ENCODE results near the gene C6orf62.
"Not testable (repeated sequence)": the region's sequence is repeated elsewhere in the genome, so short reads cannot be mapped to it uniquely, and the experiment has no call there.

Gene C6orf62

DNA sequence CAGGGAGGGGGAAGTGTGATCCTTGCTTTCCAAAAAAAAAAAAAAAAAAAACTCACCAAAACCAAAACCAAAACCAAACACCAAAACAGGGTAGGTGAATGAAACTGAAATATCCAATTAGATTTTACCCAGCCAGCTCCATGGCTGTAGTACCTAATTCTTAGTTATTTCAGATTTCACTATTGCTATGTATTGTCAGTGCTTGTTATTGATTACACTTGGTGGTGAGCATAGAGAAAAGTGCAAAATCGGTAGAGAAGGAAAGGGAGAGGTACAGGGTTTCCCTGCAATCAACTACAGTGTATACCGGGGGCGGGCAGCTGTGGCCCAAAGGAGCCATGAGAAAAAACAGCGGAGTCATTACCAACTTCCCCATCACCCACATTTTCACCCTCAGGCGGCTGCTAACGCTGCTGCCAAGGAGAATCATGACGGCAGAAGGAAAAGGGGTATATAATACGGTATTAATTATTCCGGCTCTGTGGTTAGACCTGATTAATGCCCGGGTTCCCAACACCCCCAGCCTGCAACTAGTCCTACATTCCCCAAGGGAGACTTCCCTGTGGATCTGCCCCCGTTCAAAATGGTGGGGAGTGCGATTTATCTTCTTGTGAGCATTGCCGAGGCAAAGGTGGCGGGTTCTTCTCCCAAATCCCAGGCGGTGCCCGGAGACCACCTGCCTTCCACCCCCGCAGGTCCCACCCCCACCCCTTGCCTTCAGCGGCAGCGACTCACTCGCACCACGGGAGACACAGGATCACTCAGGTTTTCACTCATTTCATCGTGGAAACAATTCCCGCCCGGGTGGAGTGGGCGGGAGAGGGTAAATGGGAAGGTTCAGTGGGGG lies at the start of gene C6orf62:
TSS of gene C6orf62 (minus strand) at position 30 of the 847 bp plus-strand sequence. CDS start 486 bp downstream, outside the sequence.
- DNase-seq (ENCODE audit: low read depth) = peak; percentile 67

- DNase-seq (ENCODE audit: low read depth) = peak; percentile 61
Observed at GRCh38 chr6:24768361-24768760, 49.4 kb upstream of the C6orf62 start.

DNA sequence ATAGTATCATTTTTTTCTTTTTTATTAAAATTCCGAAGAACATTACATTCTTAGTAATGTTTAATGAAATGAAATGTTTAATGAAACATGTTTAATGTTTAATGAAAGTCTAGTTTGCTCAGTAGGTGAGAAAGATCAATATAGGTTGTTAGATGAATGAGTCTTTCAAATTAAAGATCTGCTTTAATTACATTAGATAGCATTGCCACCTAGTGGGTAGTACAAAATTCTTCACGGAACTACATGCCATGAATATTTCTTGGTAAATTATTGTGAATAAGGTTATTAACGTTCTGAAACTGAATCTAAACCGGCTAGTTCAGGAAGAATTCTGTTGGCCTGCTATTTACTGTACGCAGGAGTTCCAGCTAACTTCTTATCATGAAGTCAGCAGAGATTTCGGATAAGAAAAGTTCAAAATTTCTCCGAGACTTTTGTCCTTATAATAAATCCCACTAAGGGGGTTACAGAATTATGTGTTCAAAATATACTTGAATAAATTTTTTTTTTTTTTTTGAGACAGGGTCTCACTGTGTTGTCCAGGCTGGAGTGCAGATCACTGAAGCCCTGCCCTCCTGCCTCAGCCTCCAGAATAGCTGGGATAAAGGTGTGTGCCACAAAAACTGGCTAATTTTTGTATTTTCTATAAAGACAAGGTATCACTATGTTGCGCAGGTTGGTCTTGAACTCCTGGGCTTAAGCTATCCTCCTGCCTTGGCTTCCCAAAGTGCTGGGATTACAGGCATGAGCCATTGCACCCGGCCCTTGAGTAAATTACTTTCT lies 47.9 kb upstream of the C6orf62 start:
- DNase-seq (ENCODE audit: low read depth) = peak; percentile 57

GRCh38 chr6:24765968-24766367 lies 47.0 kb upstream of the C6orf62 start:
- not testable (repeated sequence) for DNase-seq (ENCODE audit: low read depth)

GRCh38 chr6:24764833-24765828 lies 46.2 kb upstream of the C6orf62 start:
- not testable (repeated sequence) for DNase-seq (ENCODE audit: low read depth)

GRCh38 chr6:24763578-24763977 lies 44.6 kb upstream of the C6orf62 start:
- no peak for DNase-seq (ENCODE audit: low read depth)

GRCh38 chr6:24761851-24762250 lies 42.9 kb upstream of the C6orf62 start:
- no peak for DNase-seq (ENCODE audit: low read depth)

- peak; percentile 34 for DNase-seq (ENCODE audit: low read depth)
Observed at GRCh38 chr6:24761193-24761835, 42.4 kb upstream of the C6orf62 start.

GRCh38 chr6:24760210-24760609 lies 41.3 kb upstream of the C6orf62 start:
- no peak for DNase-seq (ENCODE audit: low read depth)

DNA sequence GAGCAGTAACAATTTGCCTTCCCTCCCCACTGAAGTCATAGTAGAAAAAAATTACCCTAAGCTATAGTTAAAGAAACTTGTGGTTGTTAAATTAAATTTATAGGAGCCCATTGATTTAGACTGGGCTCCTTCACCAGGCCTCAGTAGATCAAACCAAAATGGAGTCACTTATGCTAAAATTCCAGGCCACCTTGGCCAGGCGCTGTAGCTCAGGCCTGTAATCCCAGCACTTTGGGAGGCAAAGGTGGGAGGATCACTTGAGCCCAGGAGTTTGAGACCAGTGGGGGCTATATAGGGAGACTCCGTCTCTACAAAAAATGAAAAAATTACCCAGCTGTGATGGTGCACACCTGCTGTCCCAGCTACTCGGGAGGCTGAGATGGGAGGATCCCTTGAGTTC lies 40.8 kb upstream of the C6orf62 start:
- no peak for DNase-seq (ENCODE audit: low read depth)

- no peak for DNase-seq (ENCODE audit: low read depth)
Observed at GRCh38 chr6:24757611-24758010, 38.7 kb upstream of the C6orf62 start.

GRCh38 chr6:24755279-24755678 lies 36.3 kb upstream of the C6orf62 start:
- DNase-seq (ENCODE audit: low read depth) = no peak

DNA sequence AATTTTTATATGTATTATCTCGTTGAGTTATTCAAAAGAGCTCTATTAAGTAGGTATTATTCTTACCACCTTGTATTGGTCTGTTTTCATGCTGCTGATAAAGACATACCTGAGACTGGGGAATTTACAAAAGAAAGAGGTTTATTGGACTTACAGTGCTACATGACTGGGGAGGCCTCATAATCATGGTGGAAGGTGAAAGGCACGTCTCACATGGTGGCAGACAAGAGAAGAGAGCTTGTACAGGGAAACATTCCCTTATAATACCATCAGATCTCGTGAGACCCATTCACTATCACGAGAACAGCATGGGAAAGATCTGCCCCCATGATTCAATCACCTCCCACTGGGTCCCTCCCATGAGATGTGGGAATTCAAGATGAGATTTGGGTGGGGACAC lies 35.4 kb upstream of the C6orf62 start:
- not testable (repeated sequence) for DNase-seq (ENCODE audit: low read depth)

DNA sequence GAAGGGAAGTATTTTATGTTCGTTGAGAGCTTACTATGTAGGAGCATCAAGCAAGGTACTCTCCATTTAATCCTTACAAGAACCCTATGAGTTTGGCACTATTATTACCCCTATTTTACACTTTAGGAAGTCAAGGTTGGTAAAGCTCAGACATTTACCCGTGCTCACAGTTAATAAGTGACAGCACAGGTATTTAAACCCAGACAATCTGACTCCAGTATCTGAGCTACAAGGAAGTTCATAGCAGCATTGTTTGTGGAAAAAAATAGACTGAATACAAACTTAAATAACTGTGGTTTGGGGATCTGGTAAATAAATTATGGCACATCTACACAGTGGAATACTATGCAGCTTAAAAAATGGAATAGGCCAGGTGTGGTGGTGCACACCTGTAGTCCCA lies 34.6 kb upstream of the C6orf62 start:
- no peak for DNase-seq (ENCODE audit: low read depth)

DNA sequence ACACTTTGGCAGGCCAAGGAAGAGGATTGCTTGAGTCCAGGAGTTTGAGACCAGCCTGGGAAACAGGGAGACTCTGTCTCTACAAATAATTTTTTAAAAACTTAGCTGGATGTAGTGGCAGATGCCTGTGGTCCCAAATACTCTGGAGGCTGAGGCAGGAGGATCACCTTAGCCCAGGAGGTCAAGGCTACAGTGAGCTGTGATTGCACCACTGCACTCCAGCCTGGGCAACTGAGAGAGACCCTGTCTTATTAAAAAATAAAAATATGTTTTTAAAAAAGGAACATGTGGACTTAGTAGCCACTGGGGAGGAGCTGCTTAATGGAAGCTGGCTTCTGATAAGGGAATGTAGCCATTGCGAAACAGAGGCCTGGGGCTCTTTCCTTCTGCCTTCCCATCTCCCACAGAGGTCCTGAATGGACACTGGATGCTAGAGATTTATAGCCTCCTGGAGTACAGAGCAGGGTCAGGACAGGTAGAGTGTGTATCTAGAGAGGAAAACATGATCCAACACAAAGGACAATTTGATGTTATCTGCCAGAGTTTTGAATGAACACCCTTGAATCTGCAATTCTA lies 34.1 kb upstream of the C6orf62 start:
- DNase-seq (ENCODE audit: low read depth) = peak; percentile 35

DNA sequence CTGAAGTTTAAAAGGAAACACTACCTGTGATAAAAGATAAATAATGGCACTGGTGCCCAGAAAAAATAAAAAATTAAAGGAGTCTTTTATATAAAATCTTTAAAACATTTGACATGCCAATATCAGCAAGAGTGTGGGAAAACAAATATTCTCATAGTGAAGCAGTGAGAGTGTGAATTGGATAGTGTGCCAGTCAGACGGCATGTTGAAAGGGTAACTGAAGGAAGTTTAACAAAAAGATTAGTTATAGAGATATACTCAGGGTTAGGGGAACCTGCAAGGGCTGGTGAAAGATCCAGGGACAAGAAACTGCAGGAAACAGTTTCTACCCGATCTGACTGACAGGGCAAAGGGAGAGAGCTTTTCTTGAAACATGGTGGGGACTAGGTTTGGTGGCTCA lies 33.5 kb upstream of the C6orf62 start:
- DNase-seq (ENCODE audit: low read depth) = no peak

DNA sequence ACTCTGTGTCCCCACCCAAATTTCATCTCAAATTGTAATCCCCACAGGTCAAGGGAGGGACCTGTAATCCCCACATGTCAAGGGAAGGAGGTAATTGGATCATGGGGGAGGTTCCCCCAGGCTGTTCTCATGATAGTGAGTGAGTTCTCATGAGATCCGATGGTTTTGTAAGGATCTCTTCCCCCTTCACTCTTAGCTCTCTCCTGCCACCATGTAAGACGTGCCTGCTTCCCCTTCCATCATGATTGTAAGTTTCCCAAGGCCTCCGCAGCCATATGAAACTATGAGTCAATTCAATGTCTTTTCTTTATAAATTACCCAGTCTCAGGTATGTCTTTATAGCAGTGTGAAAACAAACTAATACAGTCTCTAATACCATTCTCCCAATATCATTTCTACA lies 31.9 kb upstream of the C6orf62 start:
- not testable (repeated sequence) for DNase-seq (ENCODE audit: low read depth)

GRCh38 chr6:24749297-24749696 lies 30.3 kb upstream of the C6orf62 start:
- DNase-seq (ENCODE audit: low read depth) = no peak

GRCh38 chr6:24744911-24745310 lies 26.0 kb upstream of the C6orf62 start:
- DNase-seq (ENCODE audit: low read depth) = no peak

DNA sequence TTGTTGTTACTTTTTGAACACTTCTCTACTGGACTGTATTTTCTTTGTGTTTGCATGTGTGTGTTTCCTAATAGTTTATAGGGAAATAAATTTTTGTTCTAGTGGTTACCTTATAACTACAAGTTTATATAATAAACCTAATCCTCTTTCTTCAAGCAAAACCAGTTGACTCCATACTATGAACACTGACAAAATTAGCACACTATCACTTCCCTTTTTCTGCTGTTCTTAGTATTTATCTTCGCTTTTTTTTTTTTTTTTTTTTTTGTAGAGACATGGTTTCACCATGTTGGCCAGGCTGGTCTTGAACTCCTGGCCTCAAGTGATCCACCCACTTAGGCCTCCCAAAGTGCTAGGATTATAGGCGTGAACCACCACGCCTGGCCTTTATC lies 25.0 kb upstream of the C6orf62 start:
- no peak for DNase-seq (ENCODE audit: low read depth)
